Measurements from ENCODE around the gene PADI4. TPM values are rescaled to one million over a fixed set of nuclear protein-coding genes. Genes with fewer than 3 reads are reported as not detected.

PADI4 gene
- total and polyA plus RNA-seq, 2 experiments from 2014 or later: 0.45 to 0.52 TPM

DNA sequence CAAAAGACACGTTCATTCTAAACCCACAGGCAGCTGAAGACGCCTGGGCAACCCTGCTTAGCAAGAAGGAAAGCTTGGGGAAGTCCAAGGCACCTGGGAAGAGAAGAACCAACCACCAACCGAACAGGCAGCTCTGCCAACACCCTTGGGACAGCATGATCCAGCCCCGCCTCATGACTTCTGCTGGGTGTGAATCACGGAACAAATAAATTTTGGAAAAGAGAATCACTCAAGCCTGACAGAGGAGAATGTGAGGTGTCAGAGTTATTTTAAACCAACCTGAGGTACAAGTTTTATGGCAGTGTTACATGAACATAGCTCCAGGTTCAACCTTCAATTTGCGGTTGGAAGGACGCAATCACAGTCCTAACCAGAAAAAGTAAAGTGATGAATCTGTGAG, 10.0 kb upstream of the PADI4 start:
- Histone ChIP-seq H2AFZ (no peak overlapping the region), H3K9me2 (ENCODE audit: insufficient read depth) (no peaks in the 10 kb centered on the region), H4K20me1 (replicated peaks; ENCODE audit: insufficient read depth) (no peaks in the 10 kb centered on the region), H3K27me3 (ENCODE audit: insufficient read depth) (no peaks in the 10 kb centered on the region), H3K36me3 (ENCODE audit: insufficient read depth) (no peaks in the 10 kb centered on the region; the same call in 1 of the 2 replicates), H3F3A (replicated peaks; ENCODE audit: low read depth) (no peaks in the 10 kb centered on the region), H3K27ac (ENCODE audit: low read depth) (no peak overlapping the region), H3K4me3 (no peak overlapping the region), H3K4me2 (no peak overlapping the region), H3K79me2 (replicated peaks; ENCODE audit: insufficient read depth) (no peaks in the 10 kb centered on the region), H3K4me1 (ENCODE audit: insufficient read depth) (no peaks in the 10 kb centered on the region)
- no peaks in the 10 kb centered on the region for H3K4me1 Mint-ChIP-seq
- ATAC-seq: no peak
- peaks cover 9% of the 10 kb centered on the region for H3K36me3 Mint-ChIP-seq (ENCODE audit: low read depth)
- H3K27ac Mint-ChIP-seq: no peak overlapping the region
- H3K4me3 Mint-ChIP-seq: no peak overlapping the region
- DNase-seq (ENCODE audit: low spot score): no peak
- TF ChIP-seq POLR2AphosphoS5 (IDR thresholded peaks at IDR 0.05; ENCODE audit: low read depth) (no peak), CREB1 (CRISPR knock-in tag; IDR thresholded peaks at IDR 0.05; ENCODE audit: low read depth) (no peak), STAT1 (IDR thresholded peaks at IDR 0.05; ENCODE audit: unreplicated experiment) (no peak), EZH2 (IDR thresholded peaks at IDR 0.05; ENCODE audit: low read depth, unreplicated experiment) (no peak), EZH2phosphoT487 (IDR thresholded peaks at IDR 0.05; ENCODE audit: unreplicated experiment) (no peak)
- TF ChIP-seq, protein P1, sequence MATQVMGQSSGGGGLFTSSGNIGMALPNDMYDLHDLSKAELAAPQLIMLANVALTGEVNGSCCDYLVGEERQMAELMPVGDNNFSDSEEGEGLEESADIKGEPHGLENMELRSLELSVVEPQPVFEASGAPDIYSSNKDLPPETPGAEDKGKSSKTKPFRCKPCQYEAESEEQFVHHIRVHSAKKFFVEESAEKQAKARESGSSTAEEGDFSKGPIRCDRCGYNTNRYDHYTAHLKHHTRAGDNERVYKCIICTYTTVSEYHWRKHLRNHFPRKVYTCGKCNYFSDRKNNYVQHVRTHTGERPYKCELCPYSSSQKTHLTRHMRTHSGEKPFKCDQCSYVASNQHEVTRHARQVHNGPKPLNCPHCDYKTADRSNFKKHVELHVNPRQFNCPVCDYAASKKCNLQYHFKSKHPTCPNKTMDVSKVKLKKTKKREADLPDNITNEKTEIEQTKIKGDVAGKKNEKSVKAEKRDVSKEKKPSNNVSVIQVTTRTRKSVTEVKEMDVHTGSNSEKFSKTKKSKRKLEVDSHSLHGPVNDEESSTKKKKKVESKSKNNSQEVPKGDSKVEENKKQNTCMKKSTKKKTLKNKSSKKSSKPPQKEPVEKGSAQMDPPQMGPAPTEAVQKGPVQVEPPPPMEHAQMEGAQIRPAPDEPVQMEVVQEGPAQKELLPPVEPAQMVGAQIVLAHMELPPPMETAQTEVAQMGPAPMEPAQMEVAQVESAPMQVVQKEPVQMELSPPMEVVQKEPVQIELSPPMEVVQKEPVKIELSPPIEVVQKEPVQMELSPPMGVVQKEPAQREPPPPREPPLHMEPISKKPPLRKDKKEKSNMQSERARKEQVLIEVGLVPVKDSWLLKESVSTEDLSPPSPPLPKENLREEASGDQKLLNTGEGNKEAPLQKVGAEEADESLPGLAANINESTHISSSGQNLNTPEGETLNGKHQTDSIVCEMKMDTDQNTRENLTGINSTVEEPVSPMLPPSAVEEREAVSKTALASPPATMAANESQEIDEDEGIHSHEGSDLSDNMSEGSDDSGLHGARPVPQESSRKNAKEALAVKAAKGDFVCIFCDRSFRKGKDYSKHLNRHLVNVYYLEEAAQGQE (IDR thresholded peaks at IDR 0.05; ENCODE audit: unreplicated experiment): no peak
- peaks cover 30% of the 10 kb centered on the region for H3K9me3 Mint-ChIP-seq
- peaks cover 7% of the 10 kb centered on the region for H3K27me3 Mint-ChIP-seq (ENCODE audit: insufficient read depth, low read depth, poor library complexity)

DNA sequence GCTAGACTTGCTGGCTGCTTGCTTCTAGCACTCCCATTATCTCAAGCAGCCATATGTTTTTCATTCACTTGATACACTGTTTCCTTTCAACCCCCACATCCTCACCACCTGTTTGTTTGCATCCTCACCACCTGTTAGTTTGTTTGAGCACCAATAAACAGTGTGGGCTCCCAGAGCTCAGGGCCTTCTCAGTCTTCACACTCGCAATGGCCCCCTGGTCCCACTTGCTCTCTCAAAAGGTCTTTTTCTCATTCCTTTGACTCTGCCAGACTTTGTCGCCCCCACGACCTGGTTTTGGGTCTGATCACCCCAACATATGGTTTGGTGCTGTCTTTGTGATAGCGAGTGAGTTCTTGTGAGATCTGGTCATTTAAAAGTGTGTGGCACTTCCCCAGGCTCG, 6.2 kb upstream of the PADI4 start:
- Mint-ChIP-seq H3K36me3 (ENCODE audit: low read depth) (peaks cover 11% of the 10 kb centered on the region), H3K9me3 (peaks cover 35% of the 10 kb centered on the region), H3K4me3 (no peak overlapping the region), H3K27me3 (ENCODE audit: insufficient read depth, low read depth, poor library complexity) (peaks cover 7% of the 10 kb centered on the region), H3K27ac (no peak overlapping the region), H3K4me1 (peaks cover 18% of the 10 kb centered on the region)
- no peaks in the 10 kb centered on the region; the same call in 1 of the 2 replicates for H3K36me3 ChIP-seq (ENCODE audit: insufficient read depth)
- no peak overlapping the region for H3K4me2 ChIP-seq
- no peaks in the 10 kb centered on the region for H3K79me2 ChIP-seq (replicated peaks; ENCODE audit: insufficient read depth)
- H3K27ac ChIP-seq (ENCODE audit: low read depth): no peak overlapping the region
- ATAC-seq (no peak), DNase-seq (ENCODE audit: low spot score) (no peak)
- no peak overlapping the region for H2AFZ ChIP-seq
- H3K4me1 ChIP-seq (ENCODE audit: insufficient read depth): peaks cover 8% of the 10 kb centered on the region; the same call in 1 of the 2 replicates
- no peak overlapping the region for H3K4me3 ChIP-seq
- no peaks in the 10 kb centered on the region for H3F3A ChIP-seq (replicated peaks; ENCODE audit: low read depth)
- H4K20me1 ChIP-seq (replicated peaks; ENCODE audit: insufficient read depth): no peaks in the 10 kb centered on the region
- H3K9me2 ChIP-seq (ENCODE audit: insufficient read depth): no peaks in the 10 kb centered on the region
- H3K27me3 ChIP-seq (ENCODE audit: insufficient read depth): no peaks in the 10 kb centered on the region
- TF ChIP-seq, protein P2, sequence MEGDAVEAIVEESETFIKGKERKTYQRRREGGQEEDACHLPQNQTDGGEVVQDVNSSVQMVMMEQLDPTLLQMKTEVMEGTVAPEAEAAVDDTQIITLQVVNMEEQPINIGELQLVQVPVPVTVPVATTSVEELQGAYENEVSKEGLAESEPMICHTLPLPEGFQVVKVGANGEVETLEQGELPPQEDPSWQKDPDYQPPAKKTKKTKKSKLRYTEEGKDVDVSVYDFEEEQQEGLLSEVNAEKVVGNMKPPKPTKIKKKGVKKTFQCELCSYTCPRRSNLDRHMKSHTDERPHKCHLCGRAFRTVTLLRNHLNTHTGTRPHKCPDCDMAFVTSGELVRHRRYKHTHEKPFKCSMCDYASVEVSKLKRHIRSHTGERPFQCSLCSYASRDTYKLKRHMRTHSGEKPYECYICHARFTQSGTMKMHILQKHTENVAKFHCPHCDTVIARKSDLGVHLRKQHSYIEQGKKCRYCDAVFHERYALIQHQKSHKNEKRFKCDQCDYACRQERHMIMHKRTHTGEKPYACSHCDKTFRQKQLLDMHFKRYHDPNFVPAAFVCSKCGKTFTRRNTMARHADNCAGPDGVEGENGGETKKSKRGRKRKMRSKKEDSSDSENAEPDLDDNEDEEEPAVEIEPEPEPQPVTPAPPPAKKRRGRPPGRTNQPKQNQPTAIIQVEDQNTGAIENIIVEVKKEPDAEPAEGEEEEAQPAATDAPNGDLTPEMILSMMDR (conservative IDR thresholded peaks at IDR 0.05; ENCODE audit: low read depth in 2 of 2): no peak
- TF ChIP-seq NANOG (IDR thresholded peaks at IDR 0.05; ENCODE audit: borderline replicate concordance): no peak
- TF ChIP-seq, protein P3, sequence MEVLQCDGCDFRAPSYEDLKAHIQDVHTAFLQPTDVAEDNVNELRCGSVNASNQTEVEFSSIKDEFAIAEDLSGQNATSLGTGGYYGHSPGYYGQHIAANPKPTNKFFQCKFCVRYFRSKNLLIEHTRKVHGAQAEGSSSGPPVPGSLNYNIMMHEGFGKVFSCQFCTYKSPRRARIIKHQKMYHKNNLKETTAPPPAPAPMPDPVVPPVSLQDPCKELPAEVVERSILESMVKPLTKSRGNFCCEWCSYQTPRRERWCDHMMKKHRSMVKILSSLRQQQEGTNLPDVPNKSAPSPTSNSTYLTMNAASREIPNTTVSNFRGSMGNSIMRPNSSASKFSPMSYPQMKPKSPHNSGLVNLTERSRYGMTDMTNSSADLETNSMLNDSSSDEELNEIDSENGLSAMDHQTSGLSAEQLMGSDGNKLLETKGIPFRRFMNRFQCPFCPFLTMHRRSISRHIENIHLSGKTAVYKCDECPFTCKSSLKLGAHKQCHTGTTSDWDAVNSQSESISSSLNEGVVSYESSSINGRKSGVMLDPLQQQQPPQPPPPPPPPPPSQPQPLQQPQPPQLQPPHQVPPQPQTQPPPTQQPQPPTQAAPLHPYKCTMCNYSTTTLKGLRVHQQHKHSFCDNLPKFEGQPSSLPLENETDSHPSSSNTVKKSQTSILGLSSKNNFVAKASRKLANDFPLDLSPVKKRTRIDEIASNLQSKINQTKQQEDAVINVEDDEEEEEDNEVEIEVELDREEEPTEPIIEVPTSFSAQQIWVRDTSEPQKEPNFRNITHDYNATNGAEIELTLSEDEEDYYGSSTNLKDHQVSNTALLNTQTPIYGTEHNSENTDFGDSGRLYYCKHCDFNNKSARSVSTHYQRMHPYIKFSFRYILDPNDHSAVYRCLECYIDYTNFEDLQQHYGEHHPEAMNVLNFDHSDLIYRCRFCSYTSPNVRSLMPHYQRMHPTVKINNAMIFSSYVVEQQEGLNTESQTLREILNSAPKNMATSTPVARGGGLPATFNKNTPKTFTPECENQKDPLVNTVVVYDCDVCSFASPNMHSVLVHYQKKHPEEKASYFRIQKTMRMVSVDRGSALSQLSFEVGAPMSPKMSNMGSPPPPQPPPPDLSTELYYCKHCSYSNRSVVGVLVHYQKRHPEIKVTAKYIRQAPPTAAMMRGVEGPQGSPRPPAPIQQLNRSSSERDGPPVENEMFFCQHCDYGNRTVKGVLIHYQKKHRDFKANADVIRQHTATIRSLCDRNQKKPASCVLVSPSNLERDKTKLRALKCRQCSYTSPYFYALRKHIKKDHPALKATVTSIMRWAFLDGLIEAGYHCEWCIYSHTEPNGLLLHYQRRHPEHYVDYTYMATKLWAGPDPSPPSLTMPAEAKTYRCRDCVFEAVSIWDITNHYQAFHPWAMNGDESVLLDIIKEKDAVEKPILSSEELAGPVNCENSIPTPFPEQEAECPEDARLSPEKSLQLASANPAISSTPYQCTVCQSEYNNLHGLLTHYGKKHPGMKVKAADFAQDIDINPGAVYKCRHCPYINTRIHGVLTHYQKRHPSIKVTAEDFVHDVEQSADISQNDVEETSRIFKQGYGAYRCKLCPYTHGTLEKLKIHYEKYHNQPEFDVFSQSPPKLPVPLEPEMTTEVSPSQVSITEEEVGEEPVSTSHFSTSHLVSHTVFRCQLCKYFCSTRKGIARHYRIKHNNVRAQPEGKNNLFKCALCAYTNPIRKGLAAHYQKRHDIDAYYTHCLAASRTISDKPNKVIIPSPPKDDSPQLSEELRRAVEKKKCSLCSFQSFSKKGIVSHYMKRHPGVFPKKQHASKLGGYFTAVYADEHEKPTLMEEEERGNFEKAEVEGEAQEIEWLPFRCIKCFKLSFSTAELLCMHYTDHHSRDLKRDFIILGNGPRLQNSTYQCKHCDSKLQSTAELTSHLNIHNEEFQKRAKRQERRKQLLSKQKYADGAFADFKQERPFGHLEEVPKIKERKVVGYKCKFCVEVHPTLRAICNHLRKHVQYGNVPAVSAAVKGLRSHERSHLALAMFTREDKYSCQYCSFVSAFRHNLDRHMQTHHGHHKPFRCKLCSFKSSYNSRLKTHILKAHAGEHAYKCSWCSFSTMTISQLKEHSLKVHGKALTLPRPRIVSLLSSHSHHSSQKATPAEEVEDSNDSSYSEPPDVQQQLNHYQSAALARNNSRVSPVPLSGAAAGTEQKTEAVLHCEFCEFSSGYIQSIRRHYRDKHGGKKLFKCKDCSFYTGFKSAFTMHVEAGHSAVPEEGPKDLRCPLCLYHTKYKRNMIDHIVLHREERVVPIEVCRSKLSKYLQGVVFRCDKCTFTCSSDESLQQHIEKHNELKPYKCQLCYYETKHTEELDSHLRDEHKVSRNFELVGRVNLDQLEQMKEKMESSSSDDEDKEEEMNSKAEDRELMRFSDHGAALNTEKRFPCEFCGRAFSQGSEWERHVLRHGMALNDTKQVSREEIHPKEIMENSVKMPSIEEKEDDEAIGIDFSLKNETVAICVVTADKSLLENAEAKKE (CRISPR knock-in tag; IDR thresholded peaks at IDR 0.05): no peak

Measured in GM23338 (cell line).